ENCODE data around the gene ANKRD24. TPM values are rescaled to one million over a fixed set of nuclear protein-coding genes. Genes with fewer than 3 reads are reported as not detected.

ANKRD24 gene
- total and polyA plus RNA-seq, 2 of the 13 experiments (the other 11 are each of a cell fraction or from before 2014, with no cell fraction given): 0.13 to 0.24 TPM

- TF ChIP-seq AHDC1 (CRISPR knock-in tag; IDR thresholded peaks at IDR 0.05; ENCODE audit: borderline replicate concordance) (no peak), ATF3 (CRISPR knock-in tag; IDR thresholded peaks at IDR 0.05) (no peak), HNRNPL (IDR thresholded peaks at IDR 0.05; ENCODE audit: low read depth, low read length) (no peak), ZNF589 (CRISPR knock-in tag; conservative IDR thresholded peaks at IDR 0.05) (no peak), NFAT5 (CRISPR knock-in tag; IDR thresholded peaks at IDR 0.05) (no peak), REL (CRISPR knock-in tag; conservative IDR thresholded peaks at IDR 0.05) (no peak), ELF3 (CRISPR knock-in tag; IDR thresholded peaks at IDR 0.05) (peak; percentile 52; the same call in 1 of the 2 replicates), NCOR1 (IDR thresholded peaks at IDR 0.05; ENCODE audit: borderline replicate concordance, low read length) (no peak), SYNCRIP (IDR thresholded peaks at IDR 0.05; ENCODE audit: insufficient read depth, low read depth, low read length) (no peak), ZNF556 (CRISPR knock-in tag; IDR thresholded peaks at IDR 0.05; ENCODE audit: borderline replicate concordance) (peak; percentile 34; the same call in 1 of the 2 replicates), CREM (IDR thresholded peaks at IDR 0.05) (0 out of 2 replicates have a peak, but pooled peaks have one; percentile 25), CREM (CRISPR knock-in tag; IDR thresholded peaks at IDR 0.05) (no peak), DNMT1 (CRISPR knock-in tag; IDR thresholded peaks at IDR 0.05) (no peak), SP2 (CRISPR knock-in tag; IDR thresholded peaks at IDR 0.05) (no peak), ZNF253 (CRISPR knock-in tag; IDR thresholded peaks at IDR 0.05; ENCODE audit: borderline replicate concordance) (no peak), PAF1 (CRISPR knock-in tag; IDR thresholded peaks at IDR 0.05) (no peak), FIP1L1 (IDR thresholded peaks at IDR 0.05; ENCODE audit: borderline replicate concordance, insufficient read depth, low read depth, low read length) (no peak), TARDBP (CRISPR knock-in tag; IDR thresholded peaks at IDR 0.05) (no peak; the same call in 1 of the 2 replicates), ZNF335 (CRISPR knock-in tag; IDR thresholded peaks at IDR 0.05) (0 out of 2 replicates have a peak, but pooled peaks have one; percentile 47)
These were observed 51.8 kb downstream of the ANKRD24 start (continued) for GRCh38 chr19:4234142-4234861.
